NCI-H1930 (cell line): ENCODE data around the gene CCDC148.

Source experiments
- DNase-seq, 2 experiments: peaks; one replicate each; lab custom pipeline; 2025; lab: John Stamatoyannopoulos, UW

The CCDC148 gene

DNA sequence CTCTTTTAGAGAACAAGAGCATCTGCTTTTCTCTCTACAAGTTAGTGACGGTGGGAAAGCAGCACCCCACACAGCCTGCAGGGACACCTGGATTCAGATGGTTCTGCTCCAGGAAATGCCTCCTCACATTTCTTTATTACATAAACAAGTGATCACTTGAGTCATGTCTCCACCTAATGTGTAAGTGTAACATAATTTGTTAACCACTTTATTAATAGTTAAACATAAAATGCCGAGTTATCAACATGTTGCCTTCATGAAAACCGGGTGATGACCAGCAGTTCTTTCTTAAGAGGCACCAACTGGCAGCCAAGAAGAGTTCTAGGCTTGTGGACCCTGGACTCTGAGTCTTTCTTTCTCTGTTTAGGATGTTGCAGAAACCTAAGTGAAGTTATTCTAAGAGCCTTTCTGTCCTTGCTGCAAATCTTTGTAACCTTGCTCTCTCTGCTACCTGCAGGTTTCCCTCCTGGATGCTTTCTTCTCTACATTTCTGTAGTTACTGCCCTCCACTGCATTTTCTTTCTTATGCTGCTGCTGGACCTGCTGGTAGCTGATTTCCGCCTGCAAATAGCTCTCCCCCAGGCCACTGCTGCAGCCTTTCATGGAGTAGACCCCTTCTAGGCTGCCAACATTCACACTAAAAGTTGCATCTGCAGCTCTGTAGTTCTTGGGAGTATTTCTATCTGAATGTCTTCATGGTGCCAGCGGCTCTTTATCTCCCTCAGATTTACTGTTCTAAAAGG, 330.6 kb downstream of the CCDC148 start:
- DNase-seq, result no peak

DNA sequence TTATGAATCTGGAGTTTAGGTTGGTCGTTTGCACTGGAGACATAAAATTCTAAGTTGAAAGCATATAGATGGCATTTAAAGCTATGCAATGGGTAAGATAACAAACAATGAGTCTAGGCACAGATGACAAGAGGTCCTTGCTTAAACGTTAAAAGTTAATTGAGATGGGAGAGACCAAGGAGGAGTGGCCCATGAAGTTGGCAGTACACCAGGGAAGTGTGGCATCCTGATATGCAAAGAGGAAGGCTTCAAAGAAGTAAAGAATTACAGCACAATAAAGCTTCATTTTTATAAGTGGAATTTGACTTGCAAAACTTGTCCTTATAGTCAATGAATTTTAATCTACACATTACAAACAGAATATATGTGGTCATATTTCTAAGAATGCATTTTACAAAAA, 331.7 kb downstream of the CCDC148 start:
- DNase-seq, result no peak
